Esophagus muscularis mucosa (tissue), 3 donors: Measurements from ENCODE around the gene CALB2.

Experiments
- POLR2A ChIP-seq: fragments of 450-650 bp; IDR thresholded peaks from one replicate; pipeline ENCODE4 v1.6.1; 2017; ENCODE audit warnings: antibody characterized with exemption, moderate library complexity, mild to moderate bottlenecking, low read depth
- POLR2AphosphoS5 ChIP-seq, 2 donors: sonication (generic); formaldehyde crosslinking; IDR thresholded peaks; one replicate each; pipeline ENCODE4 v1.6.1; 2017; ENCODE audit warnings: antibody characterized with exemption in 2 of 2
- TF ChIP-seq, protein P1 (sequence below), 3 experiments: fragments of 200-600 bp in 2 of 3; fragments of 450-650 bp in 1 of 3; sonication (generic) in 2 of 3; IDR thresholded peaks; one replicate each; pipeline ENCODE4 v1.5.1; 2017 to 2019; ENCODE audit warnings: antibody characterized with exemption in 3 of 3, mild to moderate bottlenecking in 2 of 3, moderate library complexity in 1 of 3

DNA sequence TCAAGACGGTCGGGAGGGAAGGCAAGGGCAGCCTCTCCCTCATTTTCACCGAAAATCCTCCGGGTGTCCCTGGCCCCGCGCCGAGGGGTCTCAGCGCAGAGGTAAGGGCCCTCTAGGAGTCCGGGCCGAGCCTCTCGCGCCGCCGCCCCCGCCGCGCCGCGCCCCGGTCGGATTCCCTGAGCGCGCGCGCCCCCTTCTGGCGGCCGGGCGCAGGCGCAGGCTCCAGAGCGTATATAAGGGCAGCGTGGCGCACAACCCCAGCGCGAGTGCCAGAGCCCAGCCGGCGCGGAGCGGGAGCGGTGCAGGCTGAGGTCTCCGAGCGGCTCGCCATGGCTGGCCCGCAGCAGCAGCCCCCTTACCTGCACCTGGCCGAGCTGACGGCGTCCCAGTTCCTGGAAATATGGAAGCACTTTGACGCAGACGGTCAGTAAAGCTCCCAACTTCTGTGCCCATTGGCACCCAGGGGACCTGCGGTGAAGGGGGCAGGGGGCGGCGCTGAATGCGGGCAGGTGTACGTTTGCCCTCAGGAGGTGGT is at the start of gene CALB2:
- TF ChIP-seq, protein P1, sequence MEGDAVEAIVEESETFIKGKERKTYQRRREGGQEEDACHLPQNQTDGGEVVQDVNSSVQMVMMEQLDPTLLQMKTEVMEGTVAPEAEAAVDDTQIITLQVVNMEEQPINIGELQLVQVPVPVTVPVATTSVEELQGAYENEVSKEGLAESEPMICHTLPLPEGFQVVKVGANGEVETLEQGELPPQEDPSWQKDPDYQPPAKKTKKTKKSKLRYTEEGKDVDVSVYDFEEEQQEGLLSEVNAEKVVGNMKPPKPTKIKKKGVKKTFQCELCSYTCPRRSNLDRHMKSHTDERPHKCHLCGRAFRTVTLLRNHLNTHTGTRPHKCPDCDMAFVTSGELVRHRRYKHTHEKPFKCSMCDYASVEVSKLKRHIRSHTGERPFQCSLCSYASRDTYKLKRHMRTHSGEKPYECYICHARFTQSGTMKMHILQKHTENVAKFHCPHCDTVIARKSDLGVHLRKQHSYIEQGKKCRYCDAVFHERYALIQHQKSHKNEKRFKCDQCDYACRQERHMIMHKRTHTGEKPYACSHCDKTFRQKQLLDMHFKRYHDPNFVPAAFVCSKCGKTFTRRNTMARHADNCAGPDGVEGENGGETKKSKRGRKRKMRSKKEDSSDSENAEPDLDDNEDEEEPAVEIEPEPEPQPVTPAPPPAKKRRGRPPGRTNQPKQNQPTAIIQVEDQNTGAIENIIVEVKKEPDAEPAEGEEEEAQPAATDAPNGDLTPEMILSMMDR (IDR thresholded peaks at IDR 0.05): peak in 2 of 3 experiments; percentile 92 to 94
- TF ChIP-seq POLR2AphosphoS5 (IDR thresholded peaks at IDR 0.05) (peak in 1 of 2 donors; percentile 21), POLR2A (no peak)
